Fibroblast of pulmonary artery (primary cell): ENCODE measurements around the gene CAPN11.

Experiments used
- DNase-seq: peaks from one replicate; pipeline ENCODE4 v3.0.0-alpha.2; 2010; ENCODE audit warnings: low read depth
- H3K4me3 ChIP-seq: replicated peaks from 2 replicates; pipeline ENCODE4 v1.5.1; 2011; ENCODE audit warnings: low read depth, mild to moderate bottlenecking, control low read depth, low read length, moderate library complexity
- TF ChIP-seq, protein P1 (sequence below): IDR thresholded peaks from 2 replicates; pipeline ENCODE4 v1.5.1; 2011; ENCODE audit warnings: mild to moderate bottlenecking, control low read depth, low read length, inconsistent platforms; ENCODE audit errors: missing control alignments

The CAPN11 gene

DNA sequence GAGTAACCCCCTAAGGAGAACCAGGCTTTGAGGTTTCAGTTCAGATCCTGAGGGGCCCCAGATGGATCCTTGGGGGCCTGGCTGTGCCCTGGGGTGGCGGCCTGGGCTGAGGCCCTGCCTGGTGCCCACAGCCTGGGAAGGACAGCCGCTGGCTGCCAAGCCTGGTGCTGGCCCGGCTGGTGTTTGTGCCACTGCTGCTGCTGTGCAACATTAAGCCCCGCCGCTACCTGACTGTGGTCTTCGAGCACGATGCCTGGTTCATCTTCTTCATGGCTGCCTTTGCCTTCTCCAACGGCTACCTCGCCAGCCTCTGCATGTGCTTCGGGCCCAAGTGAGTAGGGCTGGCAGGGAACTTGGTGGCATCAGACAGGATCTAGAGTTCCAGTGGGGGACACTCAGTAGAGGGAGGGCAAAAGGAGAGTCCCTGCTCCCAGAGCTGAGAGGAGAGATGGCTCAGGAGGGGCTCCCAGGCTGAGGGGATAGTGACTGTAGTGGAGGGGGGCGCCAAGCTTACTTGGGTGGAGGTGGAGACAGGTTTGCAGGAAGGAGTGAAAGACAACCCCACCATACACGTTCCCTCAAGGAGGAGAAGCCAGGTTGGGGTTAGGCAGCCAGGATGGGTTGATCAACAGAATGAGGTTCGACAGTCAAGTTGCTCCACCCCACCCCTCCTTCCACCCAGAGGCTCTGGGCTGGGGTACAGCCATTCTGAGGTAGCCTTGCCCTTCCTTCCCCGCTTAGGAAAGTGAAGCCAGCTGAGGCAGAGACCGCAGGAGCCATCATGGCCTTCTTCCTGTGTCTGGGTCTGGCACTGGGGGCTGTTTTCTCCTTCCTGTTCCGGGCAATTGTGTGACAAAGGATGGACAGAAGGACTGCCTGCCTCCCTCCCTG, 74.3 kb downstream of the CAPN11 start:
- DNase-seq: no peak
- TF ChIP-seq, protein P1, sequence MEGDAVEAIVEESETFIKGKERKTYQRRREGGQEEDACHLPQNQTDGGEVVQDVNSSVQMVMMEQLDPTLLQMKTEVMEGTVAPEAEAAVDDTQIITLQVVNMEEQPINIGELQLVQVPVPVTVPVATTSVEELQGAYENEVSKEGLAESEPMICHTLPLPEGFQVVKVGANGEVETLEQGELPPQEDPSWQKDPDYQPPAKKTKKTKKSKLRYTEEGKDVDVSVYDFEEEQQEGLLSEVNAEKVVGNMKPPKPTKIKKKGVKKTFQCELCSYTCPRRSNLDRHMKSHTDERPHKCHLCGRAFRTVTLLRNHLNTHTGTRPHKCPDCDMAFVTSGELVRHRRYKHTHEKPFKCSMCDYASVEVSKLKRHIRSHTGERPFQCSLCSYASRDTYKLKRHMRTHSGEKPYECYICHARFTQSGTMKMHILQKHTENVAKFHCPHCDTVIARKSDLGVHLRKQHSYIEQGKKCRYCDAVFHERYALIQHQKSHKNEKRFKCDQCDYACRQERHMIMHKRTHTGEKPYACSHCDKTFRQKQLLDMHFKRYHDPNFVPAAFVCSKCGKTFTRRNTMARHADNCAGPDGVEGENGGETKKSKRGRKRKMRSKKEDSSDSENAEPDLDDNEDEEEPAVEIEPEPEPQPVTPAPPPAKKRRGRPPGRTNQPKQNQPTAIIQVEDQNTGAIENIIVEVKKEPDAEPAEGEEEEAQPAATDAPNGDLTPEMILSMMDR: no peak
- no peak overlapping the region for H3K4me3 ChIP-seq

DNA sequence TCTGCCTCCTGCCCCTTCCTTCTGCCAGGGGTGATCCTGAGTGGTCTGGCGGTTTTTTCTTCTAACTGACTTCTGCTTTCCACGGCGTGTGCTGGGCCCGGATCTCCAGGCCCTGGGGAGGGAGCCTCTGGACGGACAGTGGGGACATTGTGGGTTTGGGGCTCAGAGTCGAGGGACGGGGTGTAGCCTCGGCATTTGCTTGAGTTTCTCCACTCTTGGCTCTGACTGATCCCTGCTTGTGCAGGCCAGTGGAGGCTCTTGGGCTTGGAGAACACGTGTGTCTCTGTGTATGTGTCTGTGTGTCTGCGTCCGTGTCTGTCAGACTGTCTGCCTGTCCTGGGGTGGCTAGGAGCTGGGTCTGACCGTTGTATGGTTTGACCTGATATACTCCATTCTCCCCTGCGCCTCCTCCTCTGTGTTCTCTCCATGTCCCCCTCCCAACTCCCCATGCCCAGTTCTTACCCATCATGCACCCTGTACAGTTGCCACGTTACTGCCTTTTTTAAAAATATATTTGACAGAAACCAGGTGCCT, 75.0 kb downstream of the CAPN11 start:
- DNase-seq: no peak
- TF ChIP-seq, protein P1: no peak
- no peak overlapping the region for H3K4me3 ChIP-seq
